Measurements from ENCODE around the gene B3GAT3. TPM values are rescaled to one million over a fixed set of nuclear protein-coding genes. Genes with fewer than 3 reads are reported as not detected.
"Not testable (repeated sequence)": the region's sequence is repeated elsewhere in the genome, so short reads cannot be mapped to it uniquely, and the experiment has no call there.

The B3GAT3 gene
- total RNA-seq, 4 donors from 2014 or later, result 29.9 to 54.1 (median 40.6) TPM

DNA sequence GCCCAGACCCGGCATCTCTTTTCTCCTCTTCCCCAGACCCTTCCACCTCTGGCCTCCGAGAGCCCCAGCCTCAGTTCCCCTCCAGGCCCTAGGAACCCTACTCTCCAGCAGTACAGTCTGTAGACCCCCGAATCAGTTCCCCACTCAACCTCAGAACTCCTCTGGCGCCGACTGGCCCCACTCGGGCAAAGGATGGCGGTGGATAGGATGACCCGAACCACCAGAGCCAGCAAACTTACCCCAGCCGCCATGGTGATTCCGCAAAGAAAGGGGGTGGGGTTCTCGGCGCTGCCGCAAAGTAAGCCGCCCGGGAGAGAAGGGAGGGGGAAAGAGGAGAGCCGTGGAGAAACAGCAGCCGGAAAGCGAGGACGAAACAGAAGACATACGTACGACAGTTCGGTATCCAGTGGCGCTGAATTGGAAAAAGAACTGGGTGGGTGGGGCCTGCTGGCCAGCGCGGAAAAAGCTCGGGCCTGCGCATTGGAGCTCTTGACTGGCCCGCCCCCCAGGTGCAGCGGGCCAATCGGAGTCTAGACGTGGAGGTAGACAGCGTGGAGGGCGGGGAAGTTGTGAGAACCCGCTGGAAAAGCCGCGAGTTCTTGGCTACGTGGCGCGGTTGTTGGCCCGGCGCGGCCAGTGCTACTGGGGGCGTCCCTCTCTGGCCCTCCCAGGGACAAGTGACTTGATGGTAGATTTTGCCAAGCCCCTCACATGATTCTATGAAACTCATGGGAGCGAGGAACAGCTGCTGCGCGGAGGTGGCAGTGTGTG, 48.0 kb downstream of the B3GAT3 start, which contains the start of gene EEF1G:
Gene EEF1G, minus strand, starts transcription at position 300 of the 771 bp plus-strand sequence. Its CDS starts 49 bp downstream, at position 251.
- Histone ChIP-seq H3K36me3 (peaks cover 54% of the 10 kb centered on the region), H3K4me1 (peaks cover 51% of the 10 kb centered on the region), H3K9me3 (no peaks in the 10 kb centered on the region), H3K27ac (peak within 1 kb of the TSS; percentile 93), H3K27me3 (no peaks in the 10 kb centered on the region), H3K4me3 (peak within 1 kb of the TSS; percentile 92)
- DNase-seq (ENCODE audit: low spot score in 2 of 2), result peak; percentile 98 to 99
- WGBS, result 0% methylated on average over 33 of the region's 46 CpGs
- TF ChIP-seq POLR2AphosphoS5 (IDR thresholded peaks at IDR 0.05) (peak in 2 of 3 donors; percentile 35 to 81), POLR2A (IDR thresholded peaks at IDR 0.05) (peak; percentile 11 to 53), EP300 (IDR thresholded peaks at IDR 0.05) (no peak)
- TF ChIP-seq, protein P1, sequence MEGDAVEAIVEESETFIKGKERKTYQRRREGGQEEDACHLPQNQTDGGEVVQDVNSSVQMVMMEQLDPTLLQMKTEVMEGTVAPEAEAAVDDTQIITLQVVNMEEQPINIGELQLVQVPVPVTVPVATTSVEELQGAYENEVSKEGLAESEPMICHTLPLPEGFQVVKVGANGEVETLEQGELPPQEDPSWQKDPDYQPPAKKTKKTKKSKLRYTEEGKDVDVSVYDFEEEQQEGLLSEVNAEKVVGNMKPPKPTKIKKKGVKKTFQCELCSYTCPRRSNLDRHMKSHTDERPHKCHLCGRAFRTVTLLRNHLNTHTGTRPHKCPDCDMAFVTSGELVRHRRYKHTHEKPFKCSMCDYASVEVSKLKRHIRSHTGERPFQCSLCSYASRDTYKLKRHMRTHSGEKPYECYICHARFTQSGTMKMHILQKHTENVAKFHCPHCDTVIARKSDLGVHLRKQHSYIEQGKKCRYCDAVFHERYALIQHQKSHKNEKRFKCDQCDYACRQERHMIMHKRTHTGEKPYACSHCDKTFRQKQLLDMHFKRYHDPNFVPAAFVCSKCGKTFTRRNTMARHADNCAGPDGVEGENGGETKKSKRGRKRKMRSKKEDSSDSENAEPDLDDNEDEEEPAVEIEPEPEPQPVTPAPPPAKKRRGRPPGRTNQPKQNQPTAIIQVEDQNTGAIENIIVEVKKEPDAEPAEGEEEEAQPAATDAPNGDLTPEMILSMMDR (IDR thresholded peaks at IDR 0.05), result no peak

DNA sequence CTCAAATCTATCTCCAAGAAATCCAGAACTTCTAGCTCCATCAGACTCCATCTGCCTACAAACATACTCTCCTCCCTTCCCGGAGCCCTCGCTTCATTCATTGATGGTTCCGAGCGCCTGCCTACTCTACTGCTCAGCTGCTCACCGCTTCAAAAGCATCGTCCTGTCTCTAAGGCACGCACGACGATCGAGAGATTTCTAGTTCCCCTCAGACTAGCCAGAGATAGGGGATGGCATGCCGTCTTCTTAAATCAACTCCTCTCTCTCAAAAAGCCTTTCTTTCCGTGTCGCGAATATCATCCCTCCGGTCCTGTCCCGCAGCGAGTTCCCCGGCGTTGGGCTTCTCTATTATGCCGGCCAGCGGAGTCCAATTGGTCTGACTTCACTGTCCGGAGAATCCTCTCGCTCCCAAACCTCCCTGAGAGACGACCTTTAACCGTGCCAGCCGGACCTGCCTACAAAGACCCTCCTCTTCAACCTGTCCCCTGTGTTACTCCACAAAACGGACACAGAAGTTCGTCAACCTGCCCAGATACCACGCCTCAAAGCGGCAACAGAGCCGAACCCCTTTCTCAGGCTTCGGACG, 48.7 kb downstream of the B3GAT3 start:
- no peaks in the 10 kb centered on the region for H3K9me3 ChIP-seq
- no peak for TF ChIP-seq POLR2A (IDR thresholded peaks at IDR 0.05)
- TF ChIP-seq EP300 (IDR thresholded peaks at IDR 0.05), result no peak
- TF ChIP-seq, protein P1 (IDR thresholded peaks at IDR 0.05), result no peak
- TF ChIP-seq POLR2AphosphoS5 (IDR thresholded peaks at IDR 0.05), result no peak
- peaks cover 51% of the 10 kb centered on the region for H3K4me1 ChIP-seq
- H3K36me3 ChIP-seq, result peaks cover 52% of the 10 kb centered on the region
- no peak for DNase-seq (ENCODE audit: low spot score in 2 of 2)
- H3K27ac ChIP-seq, result peak overlapping the region; percentile 69
- 1% methylated on average over 33 of the region's 33 CpGs for WGBS
- H3K27me3 ChIP-seq, result no peaks in the 10 kb centered on the region
- H3K4me3 ChIP-seq, result peak overlapping the region; percentile 92

DNA sequence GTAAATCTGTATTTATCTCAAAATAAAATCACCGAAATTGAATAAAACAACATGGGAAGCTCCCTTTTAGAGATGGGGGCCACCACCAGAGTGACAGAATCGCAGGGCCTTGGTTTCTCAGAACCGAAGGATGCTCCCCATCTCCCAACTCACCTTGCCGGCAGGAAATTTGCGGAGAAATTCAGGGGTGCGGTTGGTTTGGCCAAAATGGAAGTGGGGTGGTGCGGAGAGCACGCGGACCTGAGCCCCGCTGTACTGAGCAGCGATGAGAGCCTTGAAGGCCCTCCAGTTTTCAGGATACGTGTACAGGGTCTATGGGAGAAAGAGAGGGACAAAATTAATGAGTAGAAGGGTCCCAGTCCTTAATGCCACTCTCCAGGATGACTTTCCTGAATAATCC, 49.4 kb downstream of the B3GAT3 start:
- Histone ChIP-seq H3K9me3 (no peaks in the 10 kb centered on the region), H3K36me3 (peaks cover 53% of the 10 kb centered on the region), H3K27ac (peak overlapping the region; percentile 69), H3K27me3 (no peaks in the 10 kb centered on the region), H3K4me3 (peak overlapping the region; percentile 92), H3K4me1 (peaks cover 51% of the 10 kb centered on the region)
- TF ChIP-seq, protein P1 (IDR thresholded peaks at IDR 0.05), result no peak
- TF ChIP-seq EP300 (IDR thresholded peaks at IDR 0.05) (no peak), POLR2AphosphoS5 (IDR thresholded peaks at IDR 0.05) (no peak), POLR2A (IDR thresholded peaks at IDR 0.05) (no peak)
- peak in 1 of 2 donors; percentile 54 for DNase-seq (ENCODE audit: low spot score in 2 of 2)
- 79% methylated on average over 12 of the region's 12 CpGs for WGBS

DNA sequence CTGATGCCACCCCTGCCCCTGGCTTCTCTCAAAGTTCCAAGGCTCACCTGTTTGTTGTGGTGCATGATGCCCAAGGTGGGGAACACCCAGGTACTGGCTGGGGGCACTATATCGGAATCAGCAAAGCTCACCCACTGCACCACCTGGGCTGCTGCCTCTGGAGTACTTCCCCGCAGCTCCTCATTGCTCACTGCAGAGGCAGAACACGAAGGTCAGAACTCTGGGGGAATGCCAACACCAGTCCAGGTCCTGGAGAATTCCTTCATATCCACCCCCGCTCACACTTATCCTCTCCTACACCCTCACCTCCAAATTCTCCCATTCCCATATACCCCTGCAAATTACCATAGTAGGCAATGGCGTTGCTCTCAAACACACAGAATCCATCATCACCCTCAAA, 50.3 kb downstream of the B3GAT3 start:
- peak in 1 of 2 donors; percentile 16 for DNase-seq (ENCODE audit: low spot score in 2 of 2)
- 96% methylated on average over 5 of the region's 5 CpGs for WGBS
- H3K27ac ChIP-seq, H3K4me3 ChIP-seq, H3K9me3 ChIP-seq, H3K27me3 ChIP-seq: not testable (repeated sequence)
- Histone ChIP-seq H3K4me1 (peaks cover 46% of the 10 kb centered on the region), H3K36me3 (peaks cover 56% of the 10 kb centered on the region)

DNA sequence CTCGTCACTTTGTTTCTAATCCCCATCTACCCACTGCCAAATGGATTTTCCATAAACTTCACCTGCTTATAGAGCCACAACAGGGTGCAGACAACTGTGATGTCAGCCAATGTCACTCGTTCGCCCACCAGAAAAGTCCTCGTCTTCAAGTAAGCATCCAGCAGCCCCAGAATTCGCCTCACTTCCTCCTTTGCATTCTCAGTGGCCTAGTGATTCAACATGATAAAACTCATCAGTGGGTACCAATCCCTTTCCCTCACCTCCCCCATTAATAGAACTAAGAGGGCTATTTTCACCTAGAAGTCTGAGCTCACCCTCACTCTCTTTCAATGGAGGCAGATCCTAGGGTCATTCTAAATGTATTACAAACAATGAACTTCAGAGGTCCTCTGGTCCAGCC, 50.9 kb downstream of the B3GAT3 start:
- peaks cover 58% of the 10 kb centered on the region for H3K36me3 ChIP-seq
- peaks cover 41% of the 10 kb centered on the region for H3K4me1 ChIP-seq
- DNase-seq (ENCODE audit: low spot score in 2 of 2); H3K27me3 ChIP-seq; H3K9me3 ChIP-seq; H3K4me3 ChIP-seq; H3K27ac ChIP-seq: not testable (repeated sequence)
- 90% methylated on average over 5 of the region's 5 CpGs for WGBS

- Histone ChIP-seq H3K4me1 (peaks cover 28% of the 10 kb centered on the region), H3K27me3 (no peaks in the 10 kb centered on the region), H3K36me3 (peaks cover 69% of the 10 kb centered on the region), H3K4me3 (no peak overlapping the region), H3K27ac (no peak overlapping the region), H3K9me3 (no peaks in the 10 kb centered on the region)
- DNase-seq (ENCODE audit: low spot score in 2 of 2), result no peak
- TF ChIP-seq POLR2A (IDR thresholded peaks at IDR 0.05) (no peak), POLR2AphosphoS5 (IDR thresholded peaks at IDR 0.05) (no peak), EP300 (IDR thresholded peaks at IDR 0.05) (no peak)
- TF ChIP-seq, protein P1 (IDR thresholded peaks at IDR 0.05), result no peak
- WGBS, result 61% methylated on average over 1 of the region's 1 CpG
Measured at GRCh38 chr11:62569611-62570010, 52.2 kb downstream of the B3GAT3 start.

Data from suprapubic skin (tissue), 4 donors.